ENCODE data around the gene CCDC78. TPM values are rescaled to one million over a fixed set of nuclear protein-coding genes. Genes with fewer than 3 reads are reported as not detected.

The CCDC78 gene
- total RNA-seq, 1 donor from 2014 or later, result 0.85 TPM

DNA sequence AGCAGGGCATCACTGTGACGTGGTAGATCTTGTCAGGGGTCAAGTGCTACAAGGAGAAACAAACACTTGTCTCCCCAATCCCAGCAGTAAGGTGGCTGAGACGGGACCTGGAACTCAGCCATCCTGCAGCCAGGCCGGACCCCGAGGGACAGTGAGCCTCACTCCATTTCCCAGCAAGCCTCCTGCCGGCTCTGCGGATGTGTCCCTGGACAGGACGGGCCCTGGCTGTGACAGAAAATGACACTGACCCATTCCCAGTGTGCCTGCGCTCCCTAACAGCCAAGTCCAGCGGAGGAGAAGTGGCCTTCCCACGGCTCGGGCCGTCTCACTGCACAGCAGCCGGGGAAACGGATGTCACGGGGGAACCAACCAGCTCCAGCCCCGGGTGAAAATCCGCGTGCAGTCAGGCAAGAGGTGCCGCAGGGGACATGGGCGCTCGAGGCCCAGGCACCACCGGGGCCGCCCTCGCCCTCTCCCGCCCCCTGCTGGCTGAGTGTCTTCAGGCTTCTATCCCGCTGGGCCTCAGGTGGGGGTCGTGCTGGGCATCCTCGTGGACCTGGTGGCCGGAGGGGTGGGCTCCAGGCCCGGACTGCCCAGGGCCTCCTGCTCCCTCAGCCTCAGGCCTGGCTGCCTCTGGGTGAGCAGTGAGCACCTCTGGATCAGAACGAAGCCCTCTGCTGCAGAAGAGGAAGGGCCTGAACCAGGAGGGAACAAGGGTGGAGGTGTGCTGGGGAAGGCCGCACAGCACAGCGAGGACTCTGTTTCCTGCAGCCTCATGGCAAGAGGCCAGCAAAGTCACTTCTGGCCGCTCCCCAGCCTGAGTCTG is 7.4 kb upstream of the CCDC78 start:
- Mint-ChIP-seq H3K36me3 (ENCODE audit: low read depth, unreplicated experiment) (peaks cover 19% of the 10 kb centered on the region), H3K4me1 (ENCODE audit: unreplicated experiment) (peaks cover 13% of the 10 kb centered on the region), H3K27me3 (ENCODE audit: unreplicated experiment) (peaks cover 8% of the 10 kb centered on the region), H3K9me3 (ENCODE audit: unreplicated experiment) (no peaks in the 10 kb centered on the region), H3K4me3 (ENCODE audit: unreplicated experiment) (no peak overlapping the region), H3K27ac (ENCODE audit: unreplicated experiment) (no peak overlapping the region)
- TF ChIP-seq, protein P1, sequence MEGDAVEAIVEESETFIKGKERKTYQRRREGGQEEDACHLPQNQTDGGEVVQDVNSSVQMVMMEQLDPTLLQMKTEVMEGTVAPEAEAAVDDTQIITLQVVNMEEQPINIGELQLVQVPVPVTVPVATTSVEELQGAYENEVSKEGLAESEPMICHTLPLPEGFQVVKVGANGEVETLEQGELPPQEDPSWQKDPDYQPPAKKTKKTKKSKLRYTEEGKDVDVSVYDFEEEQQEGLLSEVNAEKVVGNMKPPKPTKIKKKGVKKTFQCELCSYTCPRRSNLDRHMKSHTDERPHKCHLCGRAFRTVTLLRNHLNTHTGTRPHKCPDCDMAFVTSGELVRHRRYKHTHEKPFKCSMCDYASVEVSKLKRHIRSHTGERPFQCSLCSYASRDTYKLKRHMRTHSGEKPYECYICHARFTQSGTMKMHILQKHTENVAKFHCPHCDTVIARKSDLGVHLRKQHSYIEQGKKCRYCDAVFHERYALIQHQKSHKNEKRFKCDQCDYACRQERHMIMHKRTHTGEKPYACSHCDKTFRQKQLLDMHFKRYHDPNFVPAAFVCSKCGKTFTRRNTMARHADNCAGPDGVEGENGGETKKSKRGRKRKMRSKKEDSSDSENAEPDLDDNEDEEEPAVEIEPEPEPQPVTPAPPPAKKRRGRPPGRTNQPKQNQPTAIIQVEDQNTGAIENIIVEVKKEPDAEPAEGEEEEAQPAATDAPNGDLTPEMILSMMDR (IDR thresholded peaks at IDR 0.05; ENCODE audit: unreplicated experiment), result peak; percentile 65
- DNase-seq (ENCODE audit: low spot score), result peak; percentile 68

DNA sequence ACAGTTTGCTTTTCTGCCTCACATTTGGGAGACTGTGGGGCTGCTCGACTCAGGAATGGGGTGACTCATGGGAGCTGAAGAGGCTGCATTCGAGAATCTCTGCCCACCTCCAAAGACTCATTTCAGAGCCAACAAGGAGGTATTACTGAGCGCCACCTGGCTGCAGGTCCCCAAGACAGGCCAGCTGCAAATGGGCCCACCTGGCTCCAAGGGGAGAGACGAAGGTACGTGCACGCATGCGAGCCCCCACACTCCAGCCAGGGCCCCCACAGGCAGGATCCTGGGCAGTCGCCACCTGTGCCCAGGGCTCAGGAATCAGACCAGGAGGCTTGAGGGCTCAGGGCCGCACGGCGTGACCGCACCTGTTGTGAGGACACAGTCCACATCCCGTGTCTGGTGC is 6.7 kb upstream of the CCDC78 start:
- H3K9me3 Mint-ChIP-seq (ENCODE audit: unreplicated experiment), result no peaks in the 10 kb centered on the region
- no peak overlapping the region for H3K4me3 Mint-ChIP-seq (ENCODE audit: unreplicated experiment)
- peaks cover 19% of the 10 kb centered on the region for H3K36me3 Mint-ChIP-seq (ENCODE audit: low read depth, unreplicated experiment)
- peaks cover 8% of the 10 kb centered on the region for H3K27me3 Mint-ChIP-seq (ENCODE audit: unreplicated experiment)
- TF ChIP-seq, protein P1 (IDR thresholded peaks at IDR 0.05; ENCODE audit: unreplicated experiment), result no peak
- peaks cover 12% of the 10 kb centered on the region for H3K4me1 Mint-ChIP-seq (ENCODE audit: unreplicated experiment)
- no peak overlapping the region for H3K27ac Mint-ChIP-seq (ENCODE audit: unreplicated experiment)
- no peak for DNase-seq (ENCODE audit: low spot score)

DNA sequence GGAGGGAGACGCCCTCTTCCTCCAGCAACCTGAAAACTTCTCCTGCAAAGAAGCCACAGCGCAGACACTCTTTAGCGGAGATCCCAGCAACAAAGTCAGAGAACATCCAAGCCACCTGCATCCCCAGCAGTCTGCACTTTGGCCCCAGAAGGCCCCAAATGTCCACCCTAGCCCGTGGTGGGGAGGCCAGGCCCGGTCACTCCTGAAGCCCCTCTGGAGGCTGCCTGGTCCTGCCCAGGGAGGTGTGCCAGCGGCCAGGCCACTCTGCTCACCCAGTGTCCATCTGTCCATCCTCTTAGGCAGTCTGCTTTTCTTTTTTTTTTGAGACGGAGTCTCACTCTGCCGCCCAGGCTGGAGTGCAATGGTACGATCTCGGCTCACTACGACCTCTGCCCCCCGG is 6.1 kb upstream of the CCDC78 start:
- H3K27me3 Mint-ChIP-seq (ENCODE audit: unreplicated experiment), result peaks cover 5% of the 10 kb centered on the region
- H3K4me3 Mint-ChIP-seq (ENCODE audit: unreplicated experiment), result no peak overlapping the region
- H3K4me1 Mint-ChIP-seq (ENCODE audit: unreplicated experiment), result peaks cover 6% of the 10 kb centered on the region
- no peak for DNase-seq (ENCODE audit: low spot score)
- peaks cover 19% of the 10 kb centered on the region for H3K36me3 Mint-ChIP-seq (ENCODE audit: low read depth, unreplicated experiment)
- TF ChIP-seq, protein P1 (IDR thresholded peaks at IDR 0.05; ENCODE audit: unreplicated experiment), result no peak
- H3K9me3 Mint-ChIP-seq (ENCODE audit: unreplicated experiment), result no peaks in the 10 kb centered on the region
- H3K27ac Mint-ChIP-seq (ENCODE audit: unreplicated experiment), result no peak overlapping the region

DNA sequence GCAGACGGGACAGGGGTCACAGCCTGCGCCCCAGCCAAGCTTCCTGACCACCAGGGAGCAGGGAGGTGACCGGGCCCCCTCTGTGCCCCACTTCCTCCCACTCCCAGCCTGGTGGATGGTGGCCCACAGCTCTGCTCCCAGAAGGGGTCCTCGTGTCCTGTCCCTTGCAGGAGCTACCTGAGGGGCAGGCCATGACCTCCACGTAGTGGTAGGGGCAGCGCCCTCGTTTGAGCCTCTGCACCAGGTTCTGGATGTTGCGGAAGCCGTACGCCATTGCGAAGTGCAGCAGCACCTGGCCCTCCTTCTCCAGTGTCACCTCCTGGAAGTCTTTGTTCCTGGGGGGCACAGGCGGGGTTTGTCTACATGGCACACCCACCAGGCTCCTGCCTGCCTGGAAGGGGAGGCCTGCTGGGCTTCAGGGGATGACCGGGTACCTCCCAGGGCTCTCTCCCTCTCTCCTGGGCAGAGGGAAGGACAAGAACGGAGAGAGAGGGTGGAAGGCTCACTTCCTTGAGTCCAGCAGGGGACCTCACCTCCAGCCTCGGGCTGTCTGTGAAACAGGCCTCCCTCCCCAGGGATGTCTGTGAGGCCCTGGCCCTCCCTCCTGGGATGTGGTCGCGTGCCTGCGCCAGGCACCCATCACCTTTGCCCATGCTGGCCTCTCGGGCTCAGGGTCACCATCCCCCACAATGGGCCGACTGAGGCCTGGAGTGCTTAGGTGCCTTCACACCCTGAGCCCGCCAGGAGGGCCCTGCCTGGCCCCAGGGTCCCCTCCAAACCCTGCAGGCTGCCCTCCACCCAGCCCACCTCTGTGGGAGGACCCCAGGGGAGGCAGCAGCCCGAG is 4.6 kb upstream of the CCDC78 start:
- no peak overlapping the region for H3K4me3 Mint-ChIP-seq (ENCODE audit: unreplicated experiment)
- no peak for DNase-seq (ENCODE audit: low spot score)
- TF ChIP-seq, protein P1 (IDR thresholded peaks at IDR 0.05; ENCODE audit: unreplicated experiment), result no peak
- no peak overlapping the region for H3K27ac Mint-ChIP-seq (ENCODE audit: unreplicated experiment)
- H3K27me3 Mint-ChIP-seq (ENCODE audit: unreplicated experiment), result peaks cover 8% of the 10 kb centered on the region
- no peaks in the 10 kb centered on the region for H3K9me3 Mint-ChIP-seq (ENCODE audit: unreplicated experiment)
- H3K36me3 Mint-ChIP-seq (ENCODE audit: low read depth, unreplicated experiment), result peaks cover 16% of the 10 kb centered on the region
- no peaks in the 10 kb centered on the region for H3K4me1 Mint-ChIP-seq (ENCODE audit: unreplicated experiment)
